ENCODE data around the gene PFN1.

The PFN1 gene

DNA sequence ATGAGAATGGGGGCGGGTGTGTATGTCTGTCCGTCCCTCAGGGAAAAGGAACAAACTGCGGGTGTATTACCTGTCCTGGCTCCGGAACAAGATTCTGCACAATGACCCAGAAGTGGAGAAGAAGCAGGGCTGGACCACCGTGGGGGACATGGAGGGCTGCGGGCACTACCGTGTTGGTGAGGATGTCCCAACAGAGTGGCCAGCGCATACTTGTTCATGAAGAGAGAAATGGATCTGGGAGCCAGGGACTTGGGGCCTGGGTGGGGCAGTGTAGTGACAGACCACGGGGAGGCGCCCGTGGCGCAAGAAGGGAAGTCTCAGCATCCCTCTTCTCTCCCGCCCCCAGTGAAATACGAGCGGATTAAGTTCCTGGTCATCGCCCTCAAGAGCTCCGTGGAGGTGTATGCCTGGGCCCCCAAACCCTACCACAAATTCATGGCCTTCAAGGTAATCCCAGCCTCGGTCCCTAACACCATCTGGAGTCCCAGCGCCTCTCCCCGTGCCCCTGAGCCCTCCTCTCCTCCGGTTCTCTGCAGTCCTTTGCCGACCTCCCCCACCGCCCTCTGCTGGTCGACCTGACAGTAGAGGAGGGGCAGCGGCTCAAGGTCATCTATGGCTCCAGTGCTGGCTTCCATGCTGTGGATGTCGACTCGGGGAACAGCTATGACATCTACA is 52.5 kb downstream of the PFN1 start:
- peak; percentile 80 for DNase-seq

Measured in islet precursor cell (in vitro differentiated cells).